SK-N-MC (cell line): ENCODE measurements around the gene CTSD.

Experiments
- EZH2 ChIP-seq: fragments of 200-600 bp; sonication (generic); IDR thresholded peaks from one replicate; pipeline ENCODE4 v1.6.1; 2017; ENCODE audit warnings: antibody characterized with exemption
- FOXP2 ChIP-seq: optimal IDR thresholded peaks from 2 replicates; pipeline ENCODE3; 2011; ENCODE audit warnings: mild to moderate bottlenecking, moderate library complexity; ENCODE audit not compliant: insufficient read depth; ENCODE audit errors: extremely low read length, control extremely low read depth
- POLR2AphosphoS5 ChIP-seq: IDR thresholded peaks from 2 replicates; pipeline ENCODE4 v1.6.1; 2012; ENCODE audit warnings: mild to moderate bottlenecking, low read depth, low read length, borderline replicate concordance

DNA sequence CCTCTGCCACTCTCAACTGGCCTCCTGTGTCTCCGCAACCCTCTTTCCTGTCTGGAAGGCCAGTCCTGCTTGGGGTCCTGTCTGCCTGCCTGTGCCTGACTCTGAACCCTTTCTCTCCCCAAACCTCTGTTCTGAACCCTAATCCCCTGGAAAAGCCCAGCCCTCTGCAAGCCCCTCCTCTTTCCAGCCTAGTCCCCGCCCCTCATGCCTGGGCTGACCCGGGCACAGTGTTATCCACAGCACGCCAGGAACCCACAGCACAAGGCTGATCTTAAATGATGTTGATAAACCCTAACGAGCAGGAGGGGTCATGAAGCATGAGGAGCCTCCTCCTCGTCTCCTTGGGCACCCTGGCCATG, 13.3 kb downstream of the CTSD start, which contains the start of gene IFITM10:
- TF ChIP-seq EZH2 (no peak), POLR2AphosphoS5 (no peak), FOXP2 (no peak)
